Panc1 (cell line): ENCODE results near the gene PCDHB10. TPM values are rescaled to one million over a fixed set of nuclear protein-coding genes. Genes with fewer than 3 reads are reported as not detected.
"Not testable (repeated sequence)": the region's sequence is repeated elsewhere in the genome, so short reads cannot be mapped to it uniquely, and the experiment has no call there.

ENCODE experiments used
- ATAC-seq: fragments of 200-7000 bp; cut with Tn5 transposase; 2 replicates; pipeline ENCODE4 v1.9.1; 2020; ENCODE audit warnings: mild to moderate bottlenecking, moderate library complexity
- BruUV-seq: library from RNA; stranded (reverse); fragments of 400-500 nt; replicated peaks from 2 replicates; lab custom pipeline; 2021; lab: Mats Ljungman, UMichigan
- CTCF ChIA-PET: fragments of 300-600 bp; sonication (Branson Sonifier 250); formaldehyde crosslinking; loops from one replicate; lab custom pipeline; 2022; ENCODE audit warnings: antibody characterized with exemption; lab: Charles Lee
- POLR2A ChIA-PET: fragments of 300-600 bp; sonication (Branson Sonifier 250); formaldehyde crosslinking; loops from one replicate; lab custom pipeline; 2022; ENCODE audit warnings: antibody characterized with exemption; lab: Charles Lee
- DNase-seq: peaks from one replicate; pipeline ENCODE4 v3.0.0-alpha.2; 2010; ENCODE audit warnings: low read depth, low spot score
- H3K27ac ChIP-seq: 2 replicates; pipeline ENCODE4 v1.5.1; 2011; ENCODE audit warnings: mild to moderate bottlenecking, low read length, inconsistent platforms
- H3K27me3 ChIP-seq: fragments of 200-500 bp; sonication (Bioruptor generic); 2 replicates; pipeline ENCODE4 v1.6.0; 2014; ENCODE audit warnings: low read length, inconsistent platforms; ENCODE audit not compliant: control insufficient read depth, insufficient read depth
- H3K36me3 ChIP-seq: fragments of 200-500 bp; sonication (Bioruptor generic); 2 replicates; pipeline ENCODE4 v1.5.1; 2014; ENCODE audit warnings: inconsistent platforms, mild to moderate bottlenecking, low read length, moderate library complexity; ENCODE audit not compliant: control insufficient read depth, insufficient read depth
- H3K4me1 ChIP-seq: 2 replicates; pipeline ENCODE4 v1.5.1; 2011; ENCODE audit warnings: inconsistent platforms, mild to moderate bottlenecking, low read length, moderate library complexity; ENCODE audit not compliant: control insufficient read depth, insufficient read depth
- H3K4me3 ChIP-seq, 2 experiments: 2 replicates each; pipeline ENCODE4 v1.5.1; 2011 to 2012; ENCODE audit warnings: low read depth in 2 of 2, low read length in 2 of 2, mild to moderate bottlenecking in 2 of 2, inconsistent platforms in 1 of 2, moderate library complexity in 1 of 2
- H3K9me3 ChIP-seq: fragments of 200-500 bp; sonication (Bioruptor generic); 2 replicates; pipeline ENCODE4 v1.5.1; 2014; ENCODE audit warnings: low read depth, mild to moderate bottlenecking, inconsistent platforms, low read length, moderate library complexity; ENCODE audit not compliant: control insufficient read depth, insufficient read depth
- CTCF ChIP-seq: fragments of 450-650 bp; IDR thresholded peaks from 2 replicates; pipeline ENCODE4 v1.5.1; 2017; ENCODE audit warnings: mild to moderate bottlenecking
- POLR2AphosphoS5 ChIP-seq: IDR thresholded peaks from 2 replicates; pipeline ENCODE4 v1.6.1; 2012; ENCODE audit warnings: mild to moderate bottlenecking, low read depth, low read length, moderate library complexity
- REST ChIP-seq, 2 experiments: IDR thresholded peaks; 2 replicates each; pipeline ENCODE4 v1.6.1; 2011 to 2012; ENCODE audit warnings: low read depth in 2 of 2, control low read depth in 1 of 2, low read length in 1 of 2, mild to moderate bottlenecking in 1 of 2, moderate library complexity in 1 of 2; ENCODE audit not compliant: insufficient read depth in 1 of 2
- SIN3A ChIP-seq: IDR thresholded peaks from 2 replicates; pipeline ENCODE4 v1.6.1; 2012; ENCODE audit warnings: low read depth, mild to moderate bottlenecking, low read length, moderate library complexity, borderline replicate concordance; ENCODE audit not compliant: insufficient read depth
- TCF7L2 ChIP-seq: IDR thresholded peaks from 2 replicates; pipeline ENCODE4 v1.6.1; 2011; ENCODE audit warnings: mild to moderate bottlenecking, low read depth, low read length, inconsistent platforms
- in situ Hi-C: cut with HindIII; loops from 2 replicates; pipeline ENCODE4 v1.10.0; 2016; ENCODE audit warnings: low sequenced_read_pairs, low pct_unique_long_range_greater_than_20kb
- intact Hi-C: fragments of 100-400 bp; cut with micrococcal nuclease; formaldehyde crosslinking; loops from one replicate; pipeline ENCODE4 v1.10.0; 2022; ENCODE audit not compliant: unreplicated experiment
- total RNA-seq: library from RNA; stranded (reverse); gene quantifications from one replicate; pipeline ENCODE4 v1.2.1, GENCODE V29; 2021; ENCODE audit not compliant: unreplicated experiment

The PCDHB10 gene
- total RNA-seq, 1 experiment from 2014 or later: 0.72 TPM

GRCh38 chr5:141150224-141150992, 41.7 kb upstream of the PCDHB10 start:
- ATAC-seq: 0 out of 2 replicates have a peak, but pooled peaks have one; percentile 66
- intact Hi-C loops (no loop called here), in situ Hi-C loops (no loop called here)
- no TSS peak for BruUV-seq
- Histone ChIP-seq H3K4me1 (peaks cover under 1% of the 10 kb centered on the region; the same call in 1 of the 2 replicates), H3K4me3 (peak overlapping the region; percentile 39 to 45), H3K36me3 (no peaks in the 10 kb centered on the region), H3K9me3 (no peaks in the 10 kb centered on the region), H3K27me3 (no peaks in the 10 kb centered on the region), H3K27ac (no peak overlapping the region)
- ChIA-PET CTCF (interaction anchor here (0.6 kb wide), 1 partner anchor 55 kb away, joined by 3 read pairs; no protein-coding TSS in a partner anchor), POLR2A (no interaction called here)
- DNase-seq: no peak
- TF ChIP-seq REST (IDR thresholded peaks at IDR 0.05; ENCODE audit: insufficient read depth in 1 of 2, low read depth in 2 of 2, low read length in 1 of 2): no peak
- no peak for TF ChIP-seq POLR2AphosphoS5
- no peak; the same call in 1 of the 2 replicates for TF ChIP-seq CTCF
- no peak for TF ChIP-seq TCF7L2
- TF ChIP-seq SIN3A: no peak

- Histone ChIP-seq H3K9me3 (no peaks in the 10 kb centered on the region), H3K27me3 (no peaks in the 10 kb centered on the region), H3K4me1 (peaks cover 4% of the 10 kb centered on the region; the same call in 1 of the 2 replicates), H3K4me3 (peak overlapping the region; percentile 39 to 45), H3K27ac (no peak overlapping the region), H3K36me3 (no peaks in the 10 kb centered on the region)
- no peak for DNase-seq
- no TSS peak for BruUV-seq
- ATAC-seq: no peak
- ChIA-PET CTCF (interaction anchor here (0.6 kb wide), 1 partner anchor 56 kb away, joined by 3 read pairs; no protein-coding TSS in a partner anchor), POLR2A (no interaction called here)
- no peak for TF ChIP-seq POLR2AphosphoS5
- TF ChIP-seq TCF7L2: no peak
- TF ChIP-seq CTCF: no peak
- TF ChIP-seq REST (IDR thresholded peaks at IDR 0.05; ENCODE audit: insufficient read depth in 1 of 2, low read depth in 2 of 2, low read length in 1 of 2): no peak
- no peak for TF ChIP-seq SIN3A
- in situ Hi-C loops (no loop called here), intact Hi-C loops (no loop called here)
Observed at GRCh38 chr5:141150993-141151325, 41.2 kb upstream of the PCDHB10 start.

GRCh38 chr5:141151632-141152031, 40.5 kb upstream of the PCDHB10 start:
- BruUV-seq, in situ Hi-C loops, H3K9me3 ChIP-seq: not testable (repeated sequence)

More at GRCh38 chr5:141151632-141152031, 40.5 kb upstream of the PCDHB10 start:
- H3K36me3 ChIP-seq, DNase-seq, intact Hi-C loops, H3K4me1 ChIP-seq, CTCF ChIA-PET, H3K4me3 ChIP-seq, ATAC-seq, H3K27me3 ChIP-seq, POLR2A ChIA-PET, H3K27ac ChIP-seq: not testable (repeated sequence)
